GM19372 (cell line): ENCODE results near the gene EDEM1.

Experiments
- ATAC-seq: cut with Tn5 transposase; IDR thresholded peaks from one replicate; pipeline ENCODE4 v1.9.1; 2021; ENCODE audit warnings: mild to moderate bottlenecking, low read depth, moderate library complexity; ENCODE audit not compliant: unreplicated experiment

The EDEM1 gene

GRCh38 chr3:5264093-5264600, 76.6 kb downstream of the EDEM1 start:
- no peak for ATAC-seq

- ATAC-seq = no peak
These were observed 77.6 kb downstream of the EDEM1 start for GRCh38 chr3:5264896-5265770.

- ATAC-seq = no peak
These were observed 79.7 kb downstream of the EDEM1 start for GRCh38 chr3:5267252-5267651.

GRCh38 chr3:5267889-5268288, 80.4 kb downstream of the EDEM1 start:
- no peak for ATAC-seq
